ENCODE measurements around the gene NMBR.

The NMBR gene

GRCh38 chr6:142048593-142048980 lies 98.3 kb downstream of the NMBR start:
- TF ChIP-seq, protein P1, sequence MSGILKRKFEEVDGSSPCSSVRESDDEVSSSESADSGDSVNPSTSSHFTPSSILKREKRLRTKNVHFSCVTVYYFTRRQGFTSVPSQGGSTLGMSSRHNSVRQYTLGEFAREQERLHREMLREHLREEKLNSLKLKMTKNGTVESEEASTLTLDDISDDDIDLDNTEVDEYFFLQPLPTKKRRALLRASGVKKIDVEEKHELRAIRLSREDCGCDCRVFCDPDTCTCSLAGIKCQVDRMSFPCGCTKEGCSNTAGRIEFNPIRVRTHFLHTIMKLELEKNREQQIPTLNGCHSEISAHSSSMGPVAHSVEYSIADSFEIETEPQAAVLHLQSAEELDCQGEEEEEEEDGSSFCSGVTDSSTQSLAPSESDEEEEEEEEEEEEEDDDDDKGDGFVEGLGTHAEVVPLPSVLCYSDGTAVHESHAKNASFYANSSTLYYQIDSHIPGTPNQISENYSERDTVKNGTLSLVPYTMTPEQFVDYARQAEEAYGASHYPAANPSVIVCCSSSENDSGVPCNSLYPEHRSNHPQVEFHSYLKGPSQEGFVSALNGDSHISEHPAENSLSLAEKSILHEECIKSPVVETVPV (CRISPR knock-in tag; IDR thresholded peaks at IDR 0.05), result no peak
- TF ChIP-seq PPARA (CRISPR knock-in tag; IDR thresholded peaks at IDR 0.05; ENCODE audit: borderline replicate concordance) (no peak), RARB (CRISPR knock-in tag; IDR thresholded peaks at IDR 0.05) (no peak), GLIS3 (CRISPR knock-in tag; IDR thresholded peaks at IDR 0.05) (no peak), POU6F1 (CRISPR knock-in tag; IDR thresholded peaks at IDR 0.05; ENCODE audit: borderline replicate concordance, low read depth) (no peak), ESRRG (CRISPR knock-in tag; IDR thresholded peaks at IDR 0.05) (no peak), OSR1 (CRISPR knock-in tag; IDR thresholded peaks at IDR 0.05) (no peak), ZNF565 (CRISPR knock-in tag; conservative IDR thresholded peaks at IDR 0.05; ENCODE audit: low read depth) (no peak), ISL1 (CRISPR knock-in tag; IDR thresholded peaks at IDR 0.05) (no peak), CREB5 (CRISPR knock-in tag; IDR thresholded peaks at IDR 0.05; ENCODE audit: low read depth) (no peak)
- peak; percentile 21 for ATAC-seq

DNA sequence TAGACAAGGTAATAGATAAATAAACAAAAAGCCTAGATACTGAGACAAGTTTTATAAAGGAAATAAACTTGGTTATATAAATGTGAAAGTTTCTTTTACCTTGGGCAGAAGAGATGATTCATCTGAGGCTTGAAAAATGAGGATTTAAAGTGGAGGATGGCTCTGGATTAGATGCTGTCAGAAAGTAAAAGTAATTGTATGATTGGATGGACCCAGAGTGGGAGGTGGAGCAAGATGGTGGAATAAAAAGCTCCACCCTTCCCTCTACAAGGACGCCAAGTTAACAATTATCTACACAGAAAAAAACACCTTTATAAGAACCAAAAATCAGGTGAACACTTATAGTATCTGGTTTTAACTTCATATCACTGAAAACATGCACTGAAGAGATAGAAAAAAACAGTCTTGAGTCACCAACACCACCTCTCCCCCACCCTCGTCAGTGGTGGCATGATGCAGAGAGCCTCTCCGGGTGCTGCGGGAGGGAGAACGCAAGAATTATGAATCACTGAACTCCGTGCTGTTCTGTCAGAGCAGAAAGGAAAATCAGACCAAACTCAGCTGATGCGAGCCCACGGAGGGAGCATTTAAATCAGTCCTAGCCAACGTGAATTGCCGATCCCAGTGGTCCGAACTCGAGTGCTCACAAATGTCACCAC lies 98.9 kb downstream of the NMBR start:
- peak; percentile 96 for ATAC-seq
- no peak for TF ChIP-seq PATZ1 (CRISPR knock-in tag; IDR thresholded peaks at IDR 0.05; ENCODE audit: borderline replicate concordance)
- no peak for TF ChIP-seq RARB (CRISPR knock-in tag; IDR thresholded peaks at IDR 0.05)
- TF ChIP-seq ZNF70 (CRISPR knock-in tag; IDR thresholded peaks at IDR 0.05), result no peak
- no peak for TF ChIP-seq BACH2 (CRISPR knock-in tag; IDR thresholded peaks at IDR 0.05; ENCODE audit: borderline replicate concordance)
- no peak for TF ChIP-seq ZC3H10 (CRISPR knock-in tag; IDR thresholded peaks at IDR 0.05)

DNA sequence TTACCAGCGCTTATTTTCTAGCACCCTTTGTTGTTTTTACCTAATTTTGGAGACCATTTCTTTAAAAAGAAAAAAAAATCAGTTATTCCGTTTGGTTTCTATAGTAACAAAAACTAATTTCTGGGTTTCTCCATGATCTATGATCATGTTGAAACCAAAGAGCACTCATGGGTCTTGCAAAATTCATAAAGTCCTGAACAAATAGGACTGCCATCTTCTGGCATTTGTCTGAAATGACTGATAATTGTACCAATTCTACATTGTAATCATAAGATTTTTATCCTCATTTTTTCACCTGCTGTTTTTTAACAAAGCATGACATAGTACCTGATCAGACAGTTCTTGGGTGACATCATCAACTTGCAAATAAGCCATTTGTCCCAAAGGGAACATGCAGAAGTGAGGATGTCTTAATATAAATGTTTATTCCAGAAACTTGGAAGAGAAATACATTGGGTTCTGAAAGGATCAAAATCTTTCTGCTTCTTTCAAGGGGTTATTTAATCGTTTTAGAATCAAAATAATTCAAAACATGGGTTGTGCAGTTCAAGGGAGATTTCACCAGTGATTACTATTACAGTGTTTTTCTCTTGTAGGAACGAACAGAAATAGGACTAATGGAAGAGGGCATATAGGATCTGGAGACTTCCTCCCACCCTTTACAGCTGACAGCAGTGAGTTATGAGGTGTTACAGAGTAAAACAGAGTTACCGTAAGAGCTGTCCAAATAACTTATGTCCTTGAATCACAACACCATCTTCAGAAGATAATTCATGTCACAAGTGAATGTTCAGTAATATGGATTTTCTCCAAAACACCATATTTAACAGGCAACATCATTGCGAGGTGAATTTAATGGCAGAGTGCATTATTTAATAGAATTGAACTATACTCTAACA lies 101.3 kb downstream of the NMBR start:
- peak; percentile 55; the same call in 2 of the 3 replicates for ATAC-seq

GRCh38 chr6:142035890-142036289 lies 111.0 kb downstream of the NMBR start:
- no peak for ATAC-seq
- no peak for TF ChIP-seq PPARA (CRISPR knock-in tag; IDR thresholded peaks at IDR 0.05; ENCODE audit: borderline replicate concordance)
- TF ChIP-seq SNAI2 (CRISPR knock-in tag; IDR thresholded peaks at IDR 0.05), result no peak
- TF ChIP-seq PATZ1 (CRISPR knock-in tag; IDR thresholded peaks at IDR 0.05; ENCODE audit: borderline replicate concordance), result no peak
- TF ChIP-seq ARNTL (CRISPR knock-in tag; IDR thresholded peaks at IDR 0.05; ENCODE audit: borderline replicate concordance, low read depth), result no peak
- no peak for TF ChIP-seq GLIS3 (CRISPR knock-in tag; IDR thresholded peaks at IDR 0.05)
- no peak for TF ChIP-seq CREB5 (CRISPR knock-in tag; IDR thresholded peaks at IDR 0.05; ENCODE audit: low read depth)
- TF ChIP-seq, protein P1 (CRISPR knock-in tag; IDR thresholded peaks at IDR 0.05), result no peak

More for the DNA sequence above, 101.3 kb downstream of the NMBR start:
- TF ChIP-seq, protein P1 (CRISPR knock-in tag; IDR thresholded peaks at IDR 0.05), result no peak
